ENCODE results near the gene HNRNPLL.

Gene HNRNPLL

DNA sequence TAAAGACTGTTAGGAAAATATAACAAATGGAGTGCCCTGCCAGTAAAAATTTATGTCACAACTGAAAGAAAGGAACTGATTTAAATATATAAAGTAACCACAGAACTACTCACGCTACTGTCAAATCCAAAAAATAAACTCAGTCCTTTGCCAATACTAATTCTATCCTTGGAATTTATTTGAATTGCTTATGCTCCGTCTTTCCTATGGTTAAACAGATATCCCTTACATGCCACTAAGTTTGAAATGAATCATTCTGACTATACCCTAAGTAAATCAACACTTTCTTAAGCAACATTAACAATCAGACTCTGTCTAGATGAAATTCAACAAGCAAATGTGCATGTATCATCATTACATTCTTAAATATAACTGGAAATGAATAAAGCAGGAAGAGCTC is 9.8 kb downstream of the HNRNPLL start:
- no peak for DNase-seq (ENCODE audit: low read depth)

DNA sequence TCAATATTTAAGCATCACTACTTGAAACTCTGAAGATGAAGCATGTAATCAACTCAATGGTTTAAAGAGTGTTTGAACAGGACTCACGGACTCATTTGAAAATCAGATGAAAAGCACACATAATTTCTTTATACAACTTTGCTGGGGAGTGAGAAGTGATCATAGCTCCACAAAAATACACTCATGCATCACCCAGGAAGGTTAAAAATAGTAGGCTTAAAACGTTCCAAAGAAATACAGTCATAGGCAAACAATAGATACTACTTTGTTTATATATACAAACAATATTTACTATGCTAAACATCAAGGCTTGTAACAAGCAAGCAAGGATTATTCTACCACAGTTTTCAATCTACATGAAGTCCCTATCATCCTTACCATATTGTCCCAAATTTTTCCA is 11.6 kb downstream of the HNRNPLL start:
- no peak for DNase-seq (ENCODE audit: low read depth)

DNA sequence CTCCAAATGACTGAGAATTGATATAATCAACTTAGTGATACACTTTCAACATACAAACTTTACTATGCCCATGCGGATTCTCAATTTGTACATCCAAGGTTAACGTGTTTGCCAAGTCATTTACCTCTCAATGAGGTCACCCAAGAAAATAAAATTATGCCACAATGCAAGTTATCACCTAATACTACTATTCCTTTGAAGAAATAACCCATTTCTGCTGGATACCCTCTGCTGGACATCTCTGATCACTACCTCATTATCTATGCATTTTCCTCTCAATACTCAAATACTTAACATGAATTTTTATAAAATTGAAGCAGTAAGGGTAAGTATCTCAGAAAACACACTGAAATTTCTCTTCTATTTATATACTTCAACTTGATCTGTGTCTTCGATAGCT is 12.7 kb downstream of the HNRNPLL start:
- DNase-seq (ENCODE audit: low read depth): no peak

DNA sequence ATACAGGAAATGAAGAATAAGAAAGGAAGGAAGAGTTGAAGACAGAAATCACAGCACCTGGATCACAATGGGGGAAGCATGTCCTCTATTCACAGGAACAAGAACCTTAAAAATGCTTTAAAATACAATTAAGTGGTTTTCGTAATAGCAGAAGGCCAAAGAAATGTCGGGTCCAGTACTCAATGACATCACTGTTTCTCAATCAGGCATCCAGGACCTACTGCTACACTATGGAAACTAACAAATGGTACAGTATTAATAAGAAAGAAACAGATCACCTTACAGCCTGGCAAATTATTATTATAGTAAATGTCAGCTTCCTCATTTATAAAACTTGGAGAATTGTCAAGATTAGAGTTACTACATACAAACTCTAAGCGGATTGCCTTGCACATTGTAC is 15.8 kb downstream of the HNRNPLL start:
- no peak for DNase-seq (ENCODE audit: low read depth)

DNA sequence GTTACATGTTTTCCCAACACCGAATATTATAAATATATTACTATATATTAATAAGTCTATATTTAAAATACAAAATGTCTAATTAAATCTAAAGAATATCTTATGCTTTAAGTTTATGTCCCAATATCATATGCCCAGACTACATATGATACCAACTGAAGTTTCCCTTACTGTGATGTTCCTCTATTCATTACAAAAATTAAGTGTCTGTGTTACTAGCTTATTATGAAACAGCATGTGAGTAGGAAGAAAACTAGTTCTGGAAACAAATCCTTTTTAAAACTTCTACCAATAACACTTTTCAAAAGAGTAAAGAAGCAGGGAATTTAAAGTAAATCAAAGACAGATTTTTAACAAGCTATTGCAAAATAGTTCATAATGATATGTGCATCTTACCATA is 17.8 kb downstream of the HNRNPLL start:
- DNase-seq (ENCODE audit: low read depth): no peak

DNA sequence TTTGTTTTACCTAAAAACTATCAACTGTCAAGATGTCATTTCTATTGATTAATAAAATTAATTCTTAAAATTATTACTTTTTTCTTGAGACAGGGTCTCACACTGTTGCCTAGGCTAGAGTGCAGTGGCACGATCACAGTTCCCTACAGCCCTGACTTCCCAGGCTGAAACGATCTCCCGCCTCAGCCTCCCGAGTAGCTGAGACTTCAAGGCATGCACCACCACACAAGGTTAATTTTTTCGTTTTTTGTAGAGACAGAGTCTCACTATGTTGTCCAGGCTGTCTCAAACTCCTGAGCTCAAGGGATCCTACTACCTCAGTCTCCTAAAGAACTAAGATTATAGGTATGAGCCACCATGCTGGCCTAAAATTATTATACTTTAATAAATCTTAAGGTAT is 18.7 kb downstream of the HNRNPLL start:
- DNase-seq (ENCODE audit: low read depth): no peak

DNA sequence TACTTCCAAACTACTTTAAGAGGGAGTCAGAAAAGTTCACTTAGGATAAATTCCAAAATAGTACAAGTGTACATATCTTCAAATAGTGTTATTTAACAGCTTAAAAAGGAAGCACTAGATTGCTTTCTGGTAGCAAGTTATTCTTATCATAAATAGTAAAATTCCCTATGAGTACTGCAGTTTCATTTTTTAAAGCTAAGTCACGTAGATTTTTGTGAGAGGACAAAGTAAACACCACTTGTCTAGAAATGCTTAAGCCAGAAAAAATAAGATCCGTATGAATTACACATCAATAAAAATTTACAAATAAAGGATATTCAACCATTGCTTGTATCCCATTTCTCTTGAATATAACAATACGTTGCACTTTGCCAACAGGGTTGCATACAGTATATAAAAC is 19.2 kb downstream of the HNRNPLL start:
- DNase-seq (ENCODE audit: low read depth): no peak

DNA sequence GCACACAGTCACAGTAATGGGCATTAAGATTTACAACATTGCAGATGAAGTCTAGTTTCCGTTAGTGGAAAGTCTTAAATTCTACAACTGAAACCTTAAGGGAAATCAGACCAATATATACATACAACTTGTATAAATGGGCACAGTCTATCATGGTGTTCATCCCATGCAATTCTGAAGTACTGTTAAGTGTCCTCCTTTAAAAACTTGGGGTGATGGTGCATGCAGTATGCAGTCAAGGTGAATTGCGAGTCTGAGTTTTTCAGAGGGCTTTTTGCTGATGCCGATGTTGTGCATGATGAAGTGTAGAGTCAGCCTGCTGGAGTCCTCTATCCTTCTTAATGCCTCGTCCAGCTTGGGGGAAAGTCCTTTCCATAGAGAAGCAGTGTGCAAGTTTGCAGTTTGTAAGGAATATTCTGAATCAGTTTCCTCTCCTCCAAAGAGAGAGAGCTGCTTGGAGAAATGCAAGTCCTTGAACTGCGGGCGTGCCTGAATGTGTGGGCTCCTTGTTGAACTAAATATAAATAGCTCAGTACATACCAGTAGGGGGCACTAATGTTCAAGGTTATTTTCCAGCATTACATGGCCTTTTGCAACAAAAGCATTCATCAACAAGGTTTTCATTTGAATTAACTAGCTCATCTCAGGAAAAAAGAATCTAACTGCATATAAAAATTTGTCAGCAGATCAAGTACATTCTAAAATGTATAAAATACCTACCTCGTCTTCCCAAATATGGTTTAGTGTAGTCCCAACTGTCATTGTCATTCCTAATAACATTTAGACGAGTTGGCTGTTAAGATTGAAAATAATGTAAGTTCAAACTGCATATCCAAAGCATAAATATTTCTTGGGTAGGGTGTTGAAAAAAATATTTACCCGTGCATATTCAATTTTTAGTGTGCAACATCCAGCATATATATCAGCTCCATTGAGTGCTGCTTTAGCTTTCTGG is 21.3 kb downstream of the HNRNPLL start:
- no peak for DNase-seq (ENCODE audit: low read depth)

DNA sequence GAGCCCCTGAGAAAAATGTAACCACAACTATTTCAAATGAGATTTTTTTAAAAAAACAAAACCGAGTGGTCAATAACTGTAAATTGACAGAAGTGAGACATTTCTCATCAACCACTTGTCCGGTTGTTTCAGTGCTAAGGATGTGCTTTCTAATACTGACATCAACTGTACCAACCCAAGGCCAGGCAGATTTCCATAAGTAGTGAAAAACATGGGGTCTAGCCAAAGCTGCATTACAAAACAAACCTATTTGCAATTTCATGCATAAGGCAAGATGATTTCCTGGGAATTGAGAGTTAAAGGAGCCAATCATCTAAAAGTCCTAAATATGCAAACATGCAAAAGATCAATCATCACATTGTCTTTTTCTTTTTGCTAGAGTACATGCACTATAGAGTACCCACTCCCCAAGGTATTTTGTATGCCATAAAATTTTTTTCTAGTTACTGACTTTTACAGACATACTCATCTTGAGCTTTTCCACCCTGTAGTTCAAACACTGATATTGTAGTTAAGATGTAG is 22.6 kb downstream of the HNRNPLL start:
- no peak for DNase-seq (ENCODE audit: low read depth)

DNA sequence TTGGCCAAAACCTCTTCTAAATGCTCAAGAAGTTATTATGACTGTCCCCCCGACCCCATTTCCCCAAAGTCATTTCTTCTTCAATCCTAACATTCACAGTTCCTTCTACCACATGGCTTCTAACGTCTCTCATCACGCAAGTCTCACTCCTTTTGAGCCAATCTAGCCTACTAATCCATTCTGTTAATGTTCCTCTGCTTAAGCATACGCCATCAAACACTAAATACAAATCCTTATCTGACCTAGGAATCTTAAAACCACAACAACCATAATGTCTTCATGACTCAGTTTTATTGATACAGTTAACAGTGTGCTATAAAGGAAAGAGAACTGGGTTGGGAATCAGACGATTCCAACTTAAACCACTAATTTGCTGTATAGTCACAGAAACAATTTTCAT is 23.9 kb downstream of the HNRNPLL start:
- no peak for DNase-seq (ENCODE audit: low read depth)

DNA sequence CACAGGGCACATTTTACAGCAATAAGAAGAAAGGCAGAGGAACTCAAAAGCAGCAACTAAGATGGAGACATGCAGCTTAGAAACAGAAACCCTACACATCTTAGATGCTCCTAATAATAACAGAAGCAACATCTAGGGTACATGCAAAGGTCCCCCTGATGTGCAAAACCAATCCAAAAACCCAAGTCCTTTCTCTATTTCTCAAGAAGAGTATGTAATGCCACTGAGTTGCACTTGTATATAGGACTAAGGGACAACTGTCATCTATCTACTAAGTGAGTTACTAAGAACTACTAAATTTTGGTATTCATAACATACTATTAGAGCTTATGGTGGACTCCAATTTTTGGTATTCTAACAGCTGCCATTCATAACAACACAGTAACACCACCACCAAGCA is 28.4 kb downstream of the HNRNPLL start:
- no peak for DNase-seq (ENCODE audit: low read depth)

DNA sequence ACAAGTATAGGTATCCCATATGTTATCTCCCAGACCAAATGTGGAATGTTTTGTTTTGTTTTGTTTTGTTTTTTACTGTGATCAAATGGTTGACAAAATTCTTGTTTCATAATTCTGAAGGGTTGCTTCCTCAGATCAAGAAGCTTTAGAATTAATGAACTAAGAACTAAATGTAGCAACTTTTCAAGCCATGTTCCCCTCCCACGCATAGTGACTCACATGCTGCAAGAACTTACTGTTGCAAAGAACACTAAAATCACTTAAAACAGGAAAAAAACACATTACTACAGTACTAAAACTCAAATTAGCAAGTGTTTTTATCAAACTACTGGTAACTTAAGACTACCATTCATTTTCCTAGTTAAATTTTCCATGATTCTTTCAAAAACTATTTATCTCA is 30.6 kb downstream of the HNRNPLL start:
- no peak for DNase-seq (ENCODE audit: low read depth)

DNA sequence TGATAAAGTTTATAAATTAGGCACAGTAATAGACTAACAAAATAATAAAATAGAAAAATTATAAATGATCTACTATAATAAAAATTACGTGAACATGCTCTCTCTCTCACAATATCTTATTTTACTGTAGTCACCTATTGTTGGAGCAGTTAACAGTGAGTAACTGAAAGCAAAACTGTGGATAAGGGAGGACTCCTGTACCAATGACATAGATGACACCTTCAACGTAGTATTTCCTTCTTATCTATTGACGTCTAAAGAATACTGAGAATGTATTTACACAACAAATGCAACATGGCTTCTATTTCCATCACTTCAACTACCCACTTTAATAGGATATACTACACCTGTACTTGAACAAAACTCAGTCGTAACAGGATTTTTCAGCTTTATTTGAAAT is 31.5 kb downstream of the HNRNPLL start:
- no peak for DNase-seq (ENCODE audit: low read depth)

DNA sequence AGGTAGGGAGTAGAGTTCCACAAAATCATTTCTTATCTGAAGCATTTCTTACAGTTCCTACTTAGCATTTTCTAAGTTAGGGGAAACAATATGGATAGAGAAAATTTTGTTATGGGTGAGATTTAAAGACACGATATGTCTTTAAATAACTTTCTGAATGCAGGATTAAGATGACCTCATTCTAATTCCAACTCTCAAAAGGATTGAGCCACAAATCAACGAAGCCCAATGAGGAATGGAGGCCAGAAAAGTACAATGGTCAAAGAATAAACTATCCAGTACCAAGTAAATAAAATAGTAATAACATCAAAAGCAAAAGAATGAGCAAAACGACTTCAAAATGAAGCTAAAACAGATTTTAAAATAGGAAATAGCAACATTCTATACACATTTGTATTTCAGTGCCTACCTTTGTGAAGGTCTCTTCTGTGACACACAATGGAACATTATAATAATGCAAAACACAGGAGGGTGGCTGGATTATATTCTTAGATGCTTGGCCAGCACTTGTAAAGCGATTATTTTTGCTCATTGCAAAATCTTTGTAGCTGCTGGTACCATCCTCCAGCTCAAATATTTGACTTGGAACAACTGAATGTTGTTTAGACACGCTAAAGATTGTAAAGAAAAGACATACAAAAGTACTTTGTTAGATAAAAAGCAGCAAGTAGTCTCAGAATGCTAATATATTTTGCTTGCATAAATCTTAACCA is 33.8 kb downstream of the HNRNPLL start:
- DNase-seq (ENCODE audit: low read depth): no peak

DNA sequence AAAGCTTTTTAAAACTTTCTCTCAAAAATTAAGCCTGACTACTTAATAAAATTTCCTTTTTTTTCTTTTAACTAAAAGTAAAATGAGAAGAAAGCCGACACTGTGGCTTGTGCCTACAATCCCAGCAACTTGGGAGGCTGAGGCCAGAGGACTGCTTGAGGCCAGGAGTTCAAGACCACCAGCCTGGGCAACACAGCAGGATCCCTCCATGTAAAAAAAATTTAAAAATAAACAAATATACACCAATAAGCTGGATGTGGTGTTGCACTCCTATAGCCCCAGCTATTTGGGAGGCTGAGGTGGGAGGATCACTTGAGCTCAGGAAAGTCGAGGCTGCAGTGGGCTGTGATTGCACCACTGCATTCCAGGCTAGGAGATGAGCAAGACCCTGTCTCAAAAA is 37.4 kb downstream of the HNRNPLL start:
- DNase-seq (ENCODE audit: low read depth): no peak

DNA sequence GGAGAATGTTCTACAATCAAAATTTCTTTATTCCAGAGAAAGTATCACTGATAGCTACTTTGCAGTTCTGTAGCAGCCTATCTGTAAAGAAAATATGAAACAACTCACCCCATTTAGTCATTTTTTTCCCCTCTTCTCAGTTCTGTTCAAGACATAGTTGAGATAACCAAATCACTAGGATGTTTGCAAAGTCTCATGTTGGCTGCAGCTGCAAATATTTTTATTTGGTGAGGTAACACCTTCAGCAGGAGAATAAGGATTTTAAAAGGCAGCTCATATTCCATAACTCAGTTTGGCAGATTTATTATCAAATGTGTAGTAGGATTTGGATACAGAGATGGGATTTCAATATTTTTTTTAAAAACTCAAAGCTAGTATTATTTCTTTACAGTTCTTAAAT is 41.0 kb downstream of the HNRNPLL start:
- DNase-seq (ENCODE audit: low read depth): no peak

DNA sequence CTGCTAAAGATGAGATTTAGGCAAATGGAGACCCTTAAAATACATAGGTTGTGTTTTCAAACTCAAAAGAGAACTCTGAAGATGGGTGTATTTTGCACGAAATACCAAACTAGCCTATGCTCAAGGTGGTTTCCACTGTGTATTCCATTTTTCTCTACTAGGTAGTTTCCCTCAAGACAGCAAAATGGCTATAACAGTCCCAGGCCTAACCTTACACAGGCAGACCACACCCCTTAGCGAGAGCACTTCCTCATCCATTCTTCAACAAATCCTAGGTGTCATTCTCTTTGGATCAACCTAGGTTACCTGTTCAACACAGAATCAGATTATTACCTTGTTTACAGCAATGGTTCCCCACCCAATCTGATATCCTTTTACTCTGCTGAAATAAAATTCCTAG is 42.6 kb downstream of the HNRNPLL start:
- no peak for DNase-seq (ENCODE audit: low read depth)

DNA sequence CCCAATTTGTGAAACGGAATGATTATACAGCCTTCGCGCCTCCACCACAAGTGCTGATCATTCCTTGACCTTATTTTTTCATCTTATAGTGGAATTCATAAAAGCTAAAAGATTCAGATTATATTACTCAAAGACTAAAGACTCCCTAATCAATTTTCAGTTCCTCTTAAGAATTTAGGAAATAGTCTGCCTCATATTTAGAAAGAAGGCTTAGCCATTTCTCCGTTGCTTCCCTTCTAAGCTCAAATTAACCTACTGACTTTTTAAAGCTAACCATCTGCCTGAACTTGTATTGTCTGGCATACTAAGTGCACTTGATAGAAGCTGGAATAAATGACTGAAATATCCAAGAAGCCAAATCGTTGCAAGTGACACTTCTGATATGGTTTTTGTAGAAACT is 44.7 kb downstream of the HNRNPLL start:
- DNase-seq (ENCODE audit: low read depth): no peak

DNA sequence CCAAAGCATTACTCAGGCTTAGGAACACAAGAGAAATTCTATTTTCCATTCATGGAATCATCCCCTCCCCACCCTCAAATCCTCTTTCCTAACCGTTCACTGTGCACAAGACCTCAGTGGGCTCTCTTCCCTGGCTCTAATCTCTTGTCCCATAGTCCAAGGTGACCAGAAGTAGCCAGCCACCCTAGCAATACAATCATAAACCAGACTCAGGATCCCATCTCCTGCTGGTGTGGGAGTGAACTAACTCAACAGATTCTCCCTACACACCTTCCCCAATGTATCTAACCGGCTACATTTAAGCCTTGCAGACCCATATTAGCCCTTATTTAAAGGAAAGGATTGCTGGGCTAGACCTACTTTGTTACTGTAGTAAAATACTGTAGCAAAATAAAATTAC is 45.5 kb downstream of the HNRNPLL start:
- no peak for DNase-seq (ENCODE audit: low read depth)

DNA sequence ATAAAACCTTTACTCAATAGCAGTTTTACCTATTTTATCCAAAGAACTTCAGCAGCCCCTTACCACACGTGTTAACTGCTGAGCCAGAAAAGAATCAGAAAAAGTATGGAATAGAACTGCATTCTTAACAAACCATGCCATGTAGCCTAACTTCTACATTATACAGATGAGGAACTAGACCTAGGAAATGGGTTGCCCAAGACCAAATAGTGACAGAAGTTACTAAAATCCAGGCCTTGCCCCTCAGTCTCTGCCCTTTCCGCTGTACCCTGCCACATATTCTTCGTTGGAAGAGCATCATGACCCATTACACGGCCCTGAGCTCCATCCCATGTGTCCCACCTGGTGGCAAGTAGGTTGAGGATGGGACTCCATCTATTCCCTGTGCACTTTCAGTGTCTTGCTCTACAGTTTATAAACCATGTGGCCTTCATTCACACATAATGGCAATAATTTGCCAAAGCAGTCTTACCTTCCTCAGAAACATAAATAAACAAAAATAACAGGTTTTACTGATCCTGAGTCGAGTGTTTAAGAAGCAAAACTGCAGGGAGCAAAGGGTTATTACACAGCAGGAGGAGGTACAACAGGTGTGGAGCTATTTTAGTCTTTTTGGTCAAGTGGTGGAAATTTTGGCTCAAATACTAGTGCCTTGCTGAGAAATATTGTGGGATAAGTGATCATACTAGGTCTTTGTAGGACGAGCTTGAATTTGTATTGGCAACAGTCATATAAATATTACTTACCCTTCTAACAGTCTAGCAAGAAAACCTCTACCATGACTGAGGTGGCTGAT is 46.5 kb downstream of the HNRNPLL start:
- no peak for DNase-seq (ENCODE audit: low read depth)

DNA sequence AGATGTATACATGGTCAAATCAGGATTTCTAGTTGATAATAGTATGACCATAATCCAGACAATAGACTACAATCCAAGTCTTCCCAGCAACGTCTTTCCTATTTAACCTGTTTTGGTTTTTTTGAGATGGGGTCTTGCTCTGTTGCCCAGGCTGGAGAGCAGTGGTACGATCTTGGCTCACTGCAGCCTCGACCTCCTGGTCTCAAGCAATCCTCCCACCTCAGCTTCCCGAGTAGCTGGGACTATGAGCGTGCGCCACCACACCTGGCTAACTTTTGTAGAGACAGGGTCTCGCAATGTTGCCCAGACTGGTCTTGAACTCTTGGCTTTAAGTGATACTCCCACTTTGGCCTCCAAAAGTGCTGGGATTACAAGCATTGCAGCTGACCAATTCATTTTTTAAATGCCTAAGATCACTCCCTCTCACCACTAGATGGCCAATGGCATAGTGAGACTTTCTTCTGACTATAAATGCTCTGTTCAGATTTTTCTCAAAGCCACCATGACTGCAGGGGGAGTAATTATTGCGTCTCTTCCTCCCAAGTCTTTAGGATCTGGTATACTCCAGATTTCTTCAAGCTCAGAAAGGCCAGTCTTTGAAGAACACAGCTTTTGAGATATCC is 47.6 kb downstream of the HNRNPLL start:
- no peak for DNase-seq (ENCODE audit: low read depth)

DNA sequence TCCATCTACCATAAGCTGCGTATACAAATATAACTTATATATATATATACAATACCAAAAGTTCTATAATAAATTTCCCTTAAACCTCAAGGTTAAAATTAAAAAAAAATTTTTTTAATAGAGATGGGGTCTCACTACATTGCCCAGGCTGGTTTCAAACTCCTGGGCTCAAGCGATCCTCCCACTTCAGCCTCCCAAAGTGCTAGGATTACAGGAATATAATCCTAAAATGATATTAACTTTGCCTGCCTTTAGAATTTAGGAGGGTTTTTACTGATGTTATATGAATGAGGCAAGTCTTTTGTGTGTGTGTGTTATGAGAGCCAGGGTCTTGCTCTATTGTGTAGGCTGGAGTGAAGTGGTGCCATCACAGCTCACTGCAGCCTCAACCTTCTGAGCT is 49.2 kb downstream of the HNRNPLL start:
- DNase-seq (ENCODE audit: low read depth): no peak

All from activated T-helper 9 cell treated with anti-CD3 and anti-CD28 coated beads, Interleukin-2, amount 50 U/mL, for 16 hours (primary cell).